ENCODE data around the gene COA7.

The COA7 gene

DNA sequence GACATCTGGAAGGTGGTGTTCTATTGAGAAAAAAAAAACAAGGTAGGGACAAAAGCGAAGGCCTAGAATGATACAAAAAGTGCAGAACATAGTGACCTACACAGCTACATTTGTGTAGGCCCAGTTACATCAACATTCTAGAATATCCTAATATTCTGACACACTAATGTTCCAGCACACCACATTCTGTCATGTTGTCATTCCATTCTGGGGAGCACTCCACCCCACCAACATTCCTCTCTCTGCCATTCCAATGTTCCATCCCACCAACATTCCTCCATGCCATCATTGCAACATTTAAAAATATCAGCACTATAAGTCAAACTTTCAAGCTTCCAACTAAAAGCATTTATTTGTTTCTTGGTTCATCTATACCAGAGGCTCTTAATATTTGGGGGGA lies 28.5 kb downstream of the COA7 start:
- DNase-seq (ENCODE audit: low read depth, low spot score): no peak

DNA sequence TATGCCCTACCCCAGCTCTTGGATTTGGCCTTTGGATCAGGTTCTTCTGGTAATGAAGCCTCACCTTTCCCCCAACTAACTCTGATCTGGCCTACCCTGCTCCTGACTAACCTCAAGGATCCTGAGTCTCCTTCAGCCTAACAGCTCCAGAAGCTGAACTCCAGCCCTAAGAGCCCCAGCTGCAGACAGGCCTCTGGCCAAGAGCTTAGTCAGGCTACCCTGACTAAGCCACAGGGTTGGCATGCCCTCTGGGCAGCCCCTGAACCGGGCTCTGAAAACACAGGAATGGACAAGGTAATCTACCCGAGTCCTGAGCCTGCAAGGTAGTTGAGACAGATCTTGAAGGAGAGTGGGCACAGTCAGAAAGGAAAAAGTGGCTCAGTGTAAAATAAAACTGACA lies 29.4 kb downstream of the COA7 start:
- DNase-seq (ENCODE audit: low read depth, low spot score): no peak

- no peak for DNase-seq (ENCODE audit: low read depth, low spot score)
Measured at GRCh38 chr1:52667984-52668383, 30.2 kb downstream of the COA7 start.

- DNase-seq (ENCODE audit: low read depth, low spot score): no peak
Measured at GRCh38 chr1:52667290-52667689, 30.9 kb downstream of the COA7 start.

DNA sequence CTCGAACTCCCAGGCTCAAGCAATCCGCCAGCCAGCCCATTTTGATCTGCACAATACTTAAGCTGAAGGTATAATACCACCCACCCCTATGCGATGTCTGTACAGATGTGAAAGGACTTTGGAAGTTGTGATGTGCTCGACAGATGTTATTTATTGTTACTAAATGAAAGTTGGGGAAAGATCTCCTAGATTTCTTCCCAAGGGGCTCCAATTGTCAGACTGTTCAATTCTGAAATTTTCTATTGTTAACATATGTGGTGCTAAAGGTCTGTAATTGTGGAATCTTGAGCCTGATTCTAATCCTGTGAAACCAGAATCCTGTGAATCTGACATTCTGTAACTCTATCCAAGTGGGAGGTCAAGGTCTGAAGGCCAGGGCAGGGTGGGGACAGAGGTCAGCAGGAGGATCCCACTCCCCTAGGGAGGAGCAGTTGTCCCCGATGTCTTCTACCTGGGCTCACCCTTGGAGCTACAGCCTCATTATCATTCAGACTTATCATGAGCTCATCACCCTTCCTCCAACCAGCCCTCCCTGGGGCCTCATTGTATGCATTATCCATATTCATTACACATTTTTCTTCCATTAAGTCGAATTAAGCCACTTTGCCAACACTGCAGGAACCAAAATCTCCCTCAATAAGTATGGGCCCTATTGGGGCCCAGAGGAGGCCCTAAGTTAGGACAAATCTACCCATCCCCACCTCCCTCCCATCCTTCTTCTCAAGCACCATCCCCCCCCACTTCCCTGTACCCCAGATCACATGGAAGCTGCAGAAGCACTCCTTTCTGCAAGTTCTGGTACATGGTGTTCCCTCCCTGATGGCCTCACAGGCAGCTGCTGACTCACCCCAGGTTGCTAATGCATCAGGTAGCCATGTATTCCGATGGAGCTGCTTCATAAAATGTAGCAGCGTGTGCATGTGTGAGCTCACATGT lies 32.9 kb downstream of the COA7 start:
- no peak for DNase-seq (ENCODE audit: low read depth, low spot score)

DNA sequence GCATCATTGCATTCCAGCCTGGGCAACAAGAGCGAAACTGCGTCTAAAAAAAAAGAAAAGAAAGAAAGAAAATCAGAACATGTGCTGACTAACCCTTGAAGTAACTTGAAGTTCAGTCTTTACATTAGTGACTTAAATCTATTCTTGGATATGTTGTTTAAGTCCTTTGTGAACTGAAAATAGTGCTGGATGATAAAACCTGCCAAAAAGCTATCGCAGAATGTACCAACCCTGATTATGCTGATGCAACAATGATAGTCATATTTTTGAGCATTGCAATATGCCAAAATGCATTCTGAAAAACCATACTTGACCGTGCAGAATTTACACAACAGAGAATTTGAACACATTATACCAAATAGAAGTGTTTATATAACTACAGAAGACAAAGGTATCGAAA lies 34.4 kb downstream of the COA7 start:
- DNase-seq (ENCODE audit: low read depth, low spot score): no peak

DNA sequence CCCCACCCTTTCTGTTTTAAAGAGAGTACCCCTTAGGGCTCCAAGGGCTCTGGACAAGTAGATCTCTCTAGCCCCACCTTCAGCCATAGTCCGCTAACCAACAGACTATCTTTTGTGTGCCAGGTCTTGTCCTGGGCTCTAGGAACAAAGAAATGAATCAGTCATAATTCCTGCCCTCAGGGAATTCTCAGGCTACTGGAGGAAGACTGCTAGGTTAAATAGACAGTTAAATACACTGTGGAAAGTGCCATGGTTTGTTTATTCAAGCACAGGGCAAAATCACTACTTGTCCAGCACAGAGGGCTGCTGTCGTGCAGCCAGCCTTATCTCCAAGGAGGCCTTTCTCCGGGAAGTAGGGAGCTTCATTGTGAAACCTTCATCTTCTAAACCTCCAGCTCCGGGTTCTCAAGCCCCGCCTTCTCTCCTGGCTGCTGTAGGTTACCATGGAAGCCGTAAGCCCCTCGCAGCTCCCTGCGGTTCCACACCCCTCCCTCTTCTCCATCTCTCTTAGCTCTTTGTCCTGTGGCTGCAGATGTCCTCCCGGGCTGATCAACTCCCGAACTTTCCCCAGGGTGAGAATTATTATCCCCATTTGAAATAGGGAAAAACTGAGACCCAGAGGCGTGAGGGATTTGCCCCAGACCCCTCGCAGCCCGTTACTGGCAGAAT lies 35.4 kb downstream of the COA7 start:
- peak; percentile 60 for DNase-seq (ENCODE audit: low read depth, low spot score)

DNA sequence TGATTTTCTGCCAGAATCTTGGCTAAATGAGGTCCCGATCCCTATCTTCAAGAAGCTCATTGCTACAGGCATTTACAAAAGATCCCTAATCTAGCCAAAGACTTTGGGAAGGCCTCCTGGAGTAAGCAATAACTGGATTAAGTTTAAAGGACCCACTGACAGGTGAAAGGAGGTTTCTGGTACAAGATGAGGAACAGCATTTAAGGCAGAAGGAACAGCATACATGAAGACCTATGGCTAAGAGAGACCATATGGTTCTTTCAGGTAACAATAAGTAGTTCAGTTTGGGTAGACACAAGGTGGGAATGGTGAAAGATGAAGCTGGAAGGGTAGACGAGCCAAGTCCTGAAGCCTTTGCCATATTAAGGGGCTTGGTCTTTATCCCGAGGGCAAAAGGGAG lies 37.3 kb downstream of the COA7 start:
- no peak for DNase-seq (ENCODE audit: low read depth, low spot score)

GRCh38 chr1:52659851-52660596 lies 38.1 kb downstream of the COA7 start:
- DNase-seq (ENCODE audit: low read depth, low spot score): no peak

GRCh38 chr1:52659356-52659755 lies 38.8 kb downstream of the COA7 start:
- DNase-seq (ENCODE audit: low read depth, low spot score): no peak

GRCh38 chr1:52658795-52659194 lies 39.4 kb downstream of the COA7 start:
- DNase-seq (ENCODE audit: low read depth, low spot score): no peak

- DNase-seq (ENCODE audit: low read depth, low spot score): no peak
Measured at GRCh38 chr1:52657702-52658101, 40.4 kb downstream of the COA7 start.

DNA sequence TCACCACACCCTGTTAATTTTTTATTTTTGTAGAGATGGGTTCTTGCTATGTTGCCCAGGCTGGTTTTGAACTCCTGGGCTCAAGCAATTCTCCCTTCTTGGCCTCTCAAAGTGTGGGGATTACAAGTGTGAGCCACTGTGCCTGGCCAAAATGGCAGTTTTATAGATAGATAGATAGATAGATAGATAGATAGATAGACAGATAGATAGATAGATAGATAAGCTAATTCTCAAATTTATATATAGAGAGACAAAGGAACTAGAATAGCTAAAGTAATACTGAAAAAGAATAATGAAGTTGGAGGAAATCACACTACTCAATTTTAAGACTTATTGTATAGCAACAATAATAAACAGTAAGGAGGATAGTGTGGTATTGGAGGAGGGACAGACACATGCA lies 44.1 kb downstream of the COA7 start:
- no peak for DNase-seq (ENCODE audit: low read depth, low spot score)

GRCh38 chr1:52653207-52653849 lies 44.8 kb downstream of the COA7 start:
- DNase-seq (ENCODE audit: low read depth, low spot score): no peak

DNA sequence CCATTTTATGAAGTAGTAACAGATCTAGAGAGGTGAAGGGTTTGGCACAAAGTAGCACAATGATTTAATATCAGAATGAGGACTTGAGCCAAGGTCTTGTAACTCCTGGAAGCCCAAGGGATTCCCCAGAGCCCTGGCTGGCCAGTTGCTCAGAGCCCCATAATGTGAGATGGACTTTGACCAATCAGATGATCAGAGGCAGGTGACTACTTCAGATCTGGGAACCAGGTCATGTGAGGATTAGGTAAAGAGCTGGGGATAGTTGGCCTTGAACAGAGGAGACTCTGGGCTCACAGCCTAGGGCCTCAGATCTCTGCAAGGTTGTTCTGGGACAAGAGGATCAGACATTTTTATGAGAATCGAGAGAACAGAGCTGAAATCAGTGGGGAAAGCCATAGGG lies 46.2 kb downstream of the COA7 start:
- DNase-seq (ENCODE audit: low read depth, low spot score): no peak

- DNase-seq (ENCODE audit: low read depth, low spot score): no peak
Measured at GRCh38 chr1:52645261-52645660, 52.9 kb downstream of the COA7 start.

GRCh38 chr1:52641307-52641706 lies 56.8 kb downstream of the COA7 start:
- DNase-seq (ENCODE audit: low read depth, low spot score): no peak

DNA sequence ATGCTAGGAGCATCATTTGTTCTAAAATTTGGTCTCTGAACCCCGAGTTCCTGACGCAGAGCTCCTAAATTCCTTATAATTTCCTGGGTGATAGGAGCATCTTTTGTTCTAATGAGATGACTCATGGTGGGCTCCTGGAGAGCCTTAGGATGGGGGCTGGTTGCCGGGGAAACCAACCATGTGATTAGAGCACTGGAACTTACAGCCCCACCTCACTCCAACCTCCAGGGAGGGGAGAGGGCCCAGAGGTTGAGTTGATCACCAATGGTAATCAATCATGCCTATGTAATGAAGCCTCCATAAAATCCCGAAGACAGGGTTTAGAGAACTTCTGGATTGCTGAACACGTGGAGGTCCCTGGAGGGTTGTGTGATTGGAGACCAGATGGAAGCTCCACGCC lies 57.5 kb downstream of the COA7 start:
- no peak for DNase-seq (ENCODE audit: low read depth, low spot score)

DNA sequence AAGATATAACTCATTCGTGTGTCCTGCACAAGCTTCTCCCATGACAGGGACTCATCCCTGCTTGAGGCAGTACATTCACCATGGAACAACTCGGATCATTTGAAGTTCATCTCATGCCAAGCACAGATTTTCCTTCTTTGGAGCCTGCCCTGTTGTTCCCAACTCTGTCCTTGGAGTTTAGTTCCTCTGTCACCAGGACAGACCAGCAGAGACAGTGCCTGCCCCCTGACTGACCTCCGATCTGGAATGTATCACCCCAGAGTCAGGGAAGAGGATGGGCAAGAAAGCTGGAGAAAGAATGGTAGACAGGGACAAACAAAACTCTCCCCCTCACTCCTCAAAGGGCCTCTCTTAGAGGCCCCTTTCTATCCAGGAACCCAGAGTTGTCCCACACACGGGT lies 60.2 kb downstream of the COA7 start:
- DNase-seq (ENCODE audit: low read depth, low spot score): no peak

- DNase-seq (ENCODE audit: low read depth, low spot score): no peak
Measured at GRCh38 chr1:52636721-52637695, 61.1 kb downstream of the COA7 start.
